H1 (cell line): ENCODE data around the gene DAND5. TPM values are rescaled to one million over a fixed set of nuclear protein-coding genes. Genes with fewer than 3 reads are reported as not detected.
A peak's percentile ranks its signal among the peaks of the same experiment; 100 is the strongest.

Source experiments
- CTCF ChIA-PET: fragments of 300-600 bp; sonication (Branson Sonifier 250); formaldehyde crosslinking; loops from one replicate; lab custom pipeline; 2021; ENCODE audit not compliant: partially characterized antibody; lab: Charles Lee
- POLR2A ChIA-PET: fragments of 300-600 bp; sonication (Branson Sonifier 250); formaldehyde crosslinking; loops from one replicate; lab custom pipeline; 2021; ENCODE audit warnings: inconsistent platforms; ENCODE audit not compliant: partially characterized antibody; lab: Charles Lee
- DNase-seq, 2 experiments: peaks; one replicate each; pipeline versions ENCODE4 v3.0.0 to v3.0.0-alpha.2; 2010 to 2022; ENCODE audit warnings: low spot score in 2 of 2, low read depth in 1 of 2, mixed read lengths in 1 of 2
- FAIRE-seq: peaks from 2 replicates; lab custom pipeline; 2011; peaks lifted over from hg19 to GRCh38; lab: Jason Lieb, UNC
- H2AFZ ChIP-seq: 2 replicates; pipeline ENCODE4 v1.8.1; 2012; ENCODE audit warnings: low read length, inconsistent platforms
- H2AK5ac ChIP-seq: 2 replicates; pipeline ENCODE4 v1.6.1; 2013; ENCODE audit warnings: low read depth, low read length
- H2BK120ac ChIP-seq: replicated peaks from 2 replicates; pipeline ENCODE3; 2013; ENCODE audit warnings: low read depth, low read length, inconsistent platforms
- H2BK12ac ChIP-seq: 2 replicates; pipeline ENCODE4 v1.6.1; 2013; ENCODE audit warnings: low read depth, low read length
- H2BK15ac ChIP-seq: 2 replicates; pipeline ENCODE4 v1.6.1; 2013; ENCODE audit warnings: low read length
- H2BK20ac ChIP-seq: 2 replicates; pipeline ENCODE4 v1.6.1; 2013; ENCODE audit warnings: low read length
- H2BK5ac ChIP-seq: 2 replicates; pipeline ENCODE4 v1.6.1; 2013; ENCODE audit warnings: low read depth, low read length
- H3K14ac ChIP-seq: 2 replicates; pipeline ENCODE4 v1.6.1; 2013; ENCODE audit warnings: inconsistent platforms; ENCODE audit not compliant: insufficient read length
- H3K18ac ChIP-seq: 2 replicates; pipeline ENCODE4 v1.6.1; 2013; ENCODE audit warnings: low read length; ENCODE audit errors: extremely low read depth
- H3K23ac ChIP-seq: 2 replicates; pipeline ENCODE4 v1.6.1; 2013; ENCODE audit warnings: inconsistent platforms; ENCODE audit not compliant: insufficient read length
- H3K23me2 ChIP-seq: 2 replicates; pipeline ENCODE4 v1.6.1; 2013; ENCODE audit warnings: low read depth, low read length
- H3K27ac ChIP-seq: 2 replicates; pipeline ENCODE4 v1.6.1; 2011; ENCODE audit warnings: low read depth, low read length, inconsistent platforms
- H3K27me3 ChIP-seq, 4 experiments: replicated peaks in 1 of 4; 1 replicate in 1 of 4; 2 replicates in 3 of 4; pipeline versions ENCODE4 v1.6.1 to v1.8.1; 2011 to 2013; ENCODE audit warnings: low read length in 3 of 4, mild to moderate bottlenecking in 3 of 4, inconsistent platforms in 2 of 4, mixed read lengths in 2 of 4, moderate library complexity in 1 of 4; ENCODE audit not compliant: control insufficient read depth in 3 of 4, insufficient read depth in 3 of 4; ENCODE audit errors: extremely low read depth in 1 of 4
- H3K36me3 ChIP-seq, 4 experiments: 2 replicates each; pipeline versions ENCODE4 v1.6.1 to v1.8.1; 2011 to 2013; ENCODE audit warnings: mild to moderate bottlenecking in 4 of 4, low read length in 3 of 4, moderate library complexity in 2 of 4, control low read depth in 1 of 4, inconsistent platforms in 1 of 4; ENCODE audit not compliant: insufficient read depth in 4 of 4, control insufficient read depth in 2 of 4
- H3K4ac ChIP-seq: replicated peaks from 2 replicates; pipeline ENCODE3; 2013; ENCODE audit warnings: low read length, low read depth, mixed read lengths, inconsistent platforms; ENCODE audit not compliant: insufficient read length
- H3K4me1 ChIP-seq, 4 experiments: replicated peaks in 1 of 4; 1 replicate in 1 of 4; 2 replicates in 3 of 4; pipeline versions ENCODE4 v1.6.1 to v1.8.1; 2011 to 2013; ENCODE audit warnings: low read length in 3 of 4, inconsistent platforms in 2 of 4, mixed read lengths in 1 of 4; ENCODE audit not compliant: insufficient read depth in 4 of 4, control insufficient read depth in 3 of 4
- H3K4me2 ChIP-seq, 2 experiments: 2 replicates each; pipeline versions ENCODE4 v1.6.1 to v1.8.1; 2011 to 2013; ENCODE audit warnings: low read depth in 2 of 2, low read length in 2 of 2, control low read depth in 1 of 2, inconsistent platforms in 1 of 2, mild to moderate bottlenecking in 1 of 2; ENCODE audit not compliant: insufficient read depth in 1 of 2
- H3K4me3 ChIP-seq, 4 experiments: fragments of 200-600, 300-600 bp in 1 of 4; sonication (generic), shearing (Covaris generic), sonication (Bioruptor Twin) in 1 of 4; 2 replicates each; pipeline versions ENCODE4 v1.5.1 to v1.8.1; 2011 to 2016; ENCODE audit warnings: low read length in 4 of 4, low read depth in 3 of 4, control low read depth in 2 of 4, inconsistent platforms in 2 of 4, mild to moderate bottlenecking in 2 of 4, mixed read lengths in 1 of 4, moderate library complexity in 1 of 4; ENCODE audit not compliant: insufficient read depth in 2 of 4; ENCODE audit errors: extremely low read depth in 1 of 4
- H3K56ac ChIP-seq: replicated peaks from 2 replicates; pipeline ENCODE3; 2013; ENCODE audit warnings: low read depth, mild to moderate bottlenecking, mixed read lengths, low read length, inconsistent platforms; ENCODE audit not compliant: insufficient read length
- H3K79me1 ChIP-seq: 2 replicates; pipeline ENCODE4 v1.6.1; 2013; ENCODE audit warnings: low read depth, low read length, control low read depth
- H3K79me2 ChIP-seq, 2 experiments: 2 replicates each; pipeline versions ENCODE4 v1.6.1 to v1.8.1; 2012 to 2013; ENCODE audit warnings: low read length in 2 of 2, mild to moderate bottlenecking in 2 of 2, inconsistent platforms in 1 of 2; ENCODE audit not compliant: insufficient read depth in 2 of 2, control insufficient read depth in 1 of 2
- H3K9ac ChIP-seq, 4 experiments: replicated peaks in 1 of 4; 1 replicate in 1 of 4; 2 replicates in 3 of 4; pipeline versions ENCODE4 v1.6.1 to v1.8.1; 2011 to 2013; ENCODE audit warnings: low read depth in 3 of 4, low read length in 3 of 4, control low read depth in 2 of 4, mild to moderate bottlenecking in 2 of 4, moderate library complexity in 2 of 4, inconsistent platforms in 1 of 4; ENCODE audit errors: extremely low read depth in 1 of 4
- H3K9me3 ChIP-seq, 2 experiments: 2 replicates each; pipeline versions ENCODE4 v1.6.1 to v1.8.1; 2012 to 2013; ENCODE audit warnings: mild to moderate bottlenecking in 2 of 2, moderate library complexity in 2 of 2, control low read depth in 1 of 2, inconsistent platforms in 1 of 2, low read depth in 1 of 2, low read length in 1 of 2, mixed read lengths in 1 of 2; ENCODE audit not compliant: insufficient read depth in 2 of 2
- H4K20me1 ChIP-seq, 2 experiments: replicated peaks in 1 of 2; 2 replicates each; pipeline versions ENCODE3 to v1.8.1; 2011 to 2013; ENCODE audit warnings: inconsistent platforms in 2 of 2, low read length in 2 of 2, mild to moderate bottlenecking in 1 of 2; ENCODE audit not compliant: insufficient read depth in 2 of 2, control insufficient read depth in 1 of 2
- H4K5ac ChIP-seq: 2 replicates; pipeline ENCODE4 v1.6.1; 2013; ENCODE audit warnings: low read length, low read depth, mixed read lengths, inconsistent platforms; ENCODE audit not compliant: insufficient read length
- H4K8ac ChIP-seq: 2 replicates; pipeline ENCODE4 v1.8.0; 2013; ENCODE audit warnings: mild to moderate bottlenecking, moderate library complexity, low read length, inconsistent platforms; ENCODE audit not compliant: insufficient read depth; ENCODE audit errors: extremely low read depth
- H4K91ac ChIP-seq: replicated peaks from 2 replicates; pipeline ENCODE3; 2013; ENCODE audit warnings: low read length, mixed read lengths, inconsistent platforms; ENCODE audit not compliant: insufficient read length
- POLR2A ChIP-seq, 2 experiments: IDR thresholded peaks; 1 replicate in 1 of 2; 2 replicates in 1 of 2; pipeline ENCODE4 v1.6.1; 2011; ENCODE audit warnings: low read depth in 2 of 2, low read length in 2 of 2, mild to moderate bottlenecking in 2 of 2; ENCODE audit errors: control extremely low read depth in 1 of 2
- POLR2AphosphoS5 ChIP-seq: IDR thresholded peaks from 2 replicates; pipeline ENCODE4 v1.6.1; 2011; ENCODE audit warnings: low read depth, low read length
- SIN3A ChIP-seq, 2 experiments: IDR thresholded peaks in 1 of 2; conservative IDR thresholded peaks in 1 of 2; 2 replicates each; pipeline ENCODE4 v1.6.1; 2011 to 2012; ENCODE audit warnings: low read length in 2 of 2, improper control_type of control experiment in 1 of 2, low read depth in 1 of 2, mild to moderate bottlenecking in 1 of 2
- TCF12 ChIP-seq: IDR thresholded peaks from 2 replicates; pipeline ENCODE4 v1.6.1; 2011; ENCODE audit warnings: low read depth, mild to moderate bottlenecking, low read length
- WGBS, 2 experiments: shearing (Covaris generic) in 1 of 2; methylation state at CpG; one replicate each; pipeline versions ENCODE4 v1.1.6 to v1.1.7; 2013 to 2015; ENCODE audit warnings: low lambda C conversion rate in 2 of 2, mixed read lengths in 2 of 2, inconsistent platforms in 1 of 2, low coverage in 1 of 2, missing lambda C conversion rate in 1 of 2; ENCODE audit not compliant: insufficient replicate concordance in 2 of 2, insufficient coverage in 1 of 2, insufficient read length in 1 of 2; ENCODE audit errors: extremely low coverage in 1 of 2, missing lambda C conversion rate in 1 of 2; 5-methylcytosine and 5-hydroxymethylcytosine counted together
- polyA plus RNA-seq, 7 experiments: library from polyadenylated mRNA; depleted of rRNA in 3 of 7; stranded (reverse) in 5 of 7; unstranded in 2 of 7; fragments of >200 nt in 5 of 7; fragments of 200-250 nt in 2 of 7; gene quantifications; 1 replicate in 5 of 7; 2 replicates in 1 of 7; 4 replicates in 1 of 7; pipeline versions ENCODE4 v1.2.1 to v1.2.3, GENCODE V29; 2011 to 2013; ENCODE audit warnings: missing spikeins in 2 of 7, mixed read lengths in 2 of 7
- total RNA-seq: library from RNA; stranded (reverse); fragmentation: NEBNext Ultra II Directional; extraction: Animal tissue kit (Norgen Biotek cat#: 25700); gene quantifications from 2 replicates; pipeline ENCODE4 v1.2.1, GENCODE V29; 2021
- TF ChIP-seq, protein P1 (sequence below), 3 experiments: IDR thresholded peaks; 1 replicate in 2 of 3; 2 replicates in 1 of 3; pipeline versions ENCODE4 v1.5.1 to v1.6.1; 2011; ENCODE audit warnings: low read length in 3 of 3, mild to moderate bottlenecking in 3 of 3, inconsistent platforms in 2 of 3, low read depth in 1 of 3, moderate library complexity in 1 of 3; ENCODE audit not compliant: insufficient read depth in 1 of 3; ENCODE audit errors: control extremely low read depth in 1 of 3

DAND5 gene
- total and polyA plus RNA-seq, 2 of the 8 experiments (the other 6 are each of a cell fraction or from before 2014, with no cell fraction given): 0.14 to 0.17 TPM

DNA sequence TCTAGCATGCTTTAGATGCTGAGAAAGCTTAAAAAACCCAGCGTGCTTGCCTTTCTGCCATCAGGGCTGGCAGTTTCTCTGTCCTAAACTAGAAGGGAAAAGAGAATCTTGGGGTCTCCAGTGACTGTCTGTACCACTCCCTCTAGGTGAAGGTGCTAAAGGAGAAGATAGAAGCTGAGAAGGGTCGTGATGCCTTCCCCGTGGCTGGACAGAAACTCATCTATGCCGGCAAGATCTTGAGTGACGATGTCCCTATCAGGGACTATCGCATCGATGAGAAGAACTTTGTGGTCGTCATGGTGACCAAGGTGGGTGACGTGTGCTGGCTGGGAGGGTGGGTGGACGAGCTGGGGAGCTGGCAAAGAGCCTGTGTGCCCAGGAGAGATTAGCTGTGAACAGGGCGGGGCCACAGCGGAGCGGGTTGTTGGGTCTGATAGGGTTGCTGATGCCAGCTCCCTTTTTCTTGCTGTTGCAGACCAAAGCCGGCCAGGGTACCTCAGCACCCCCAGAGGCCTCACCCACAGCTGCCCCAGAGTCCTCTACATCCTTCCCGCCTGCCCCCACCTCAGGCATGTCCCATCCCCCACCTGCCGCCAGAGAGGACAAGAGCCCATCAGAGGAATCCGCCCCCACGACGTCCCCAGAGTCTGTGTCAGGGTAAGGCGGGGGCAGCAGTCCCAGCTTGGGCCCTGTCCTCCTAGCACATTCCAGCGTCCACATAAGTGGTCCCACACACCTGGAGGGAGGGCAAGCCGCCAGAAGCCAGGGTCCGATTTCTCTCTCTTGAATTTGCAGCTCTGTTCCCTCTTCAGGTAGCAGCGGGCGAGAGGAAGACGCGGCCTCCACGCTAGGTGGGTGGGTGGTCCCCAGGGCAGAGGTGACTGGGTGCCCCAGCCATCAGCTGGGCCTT lies 21.4 kb upstream of the DAND5 start:
- POLR2A ChIA-PET: interaction anchor here (1.0 to 4.0 kb wide), 11 partner anchors 7 to 63 kb away, joined by 3 to 43 read pairs (median 4); partner anchors contain the start of genes CALR, FARSA, GADD45GIP1 and GCDH
- Histone ChIP-seq H2AFZ (no peak overlapping the region), H3K4ac (no peak overlapping the region), H3K79me2 (peaks cover 0 to 19% of the 10 kb centered on the region in 2 experiments; a peak in 2 of 4 replicates), H3K27ac (no peak overlapping the region), H4K20me1 (peaks cover 5 to 9% of the 10 kb centered on the region in 2 experiments), H2BK15ac (no peak overlapping the region), H2BK5ac (peak overlapping the region; percentile 58; the same call in 1 of the 2 replicates), H3K79me1 (peaks cover 2% of the 10 kb centered on the region; the same call in 1 of the 2 replicates), H3K4me3 (0 out of 8 replicates have a peak overlapping the region, but pooled peaks of 1 of the 4 experiments have one; percentile 89), H3K4me1 (peaks cover 0 to 3% (median under 1%) of the 10 kb centered on the region in 4 experiments; a peak in 1 of 7 replicates), H2BK12ac (no peak overlapping the region), H2AK5ac (no peak overlapping the region), H3K14ac (no peak overlapping the region), H3K4me2 (peak overlapping the region in 1 of 2 experiments; percentile 80; a peak in 1 of 4 replicates), H3K18ac (no peak overlapping the region), H3K36me3 (peaks cover 25 to 65% (median 39%) of the 10 kb centered on the region in 4 experiments), H3K23ac (no peak overlapping the region), H3K27me3 (no peaks in the 10 kb centered on the region), H3K23me2 (no peaks in the 10 kb centered on the region), H3K9ac (0 out of 7 replicates have a peak overlapping the region, but pooled peaks of 2 of the 4 experiments have one; percentile 6 to 22), H3K56ac (no peak overlapping the region), H4K91ac (no peak overlapping the region), H3K9me3 (no peaks in the 10 kb centered on the region), H2BK20ac (no peak overlapping the region), H2BK120ac (no peak overlapping the region), H4K5ac (no peak overlapping the region), H4K8ac (no peak overlapping the region)
- TF ChIP-seq, protein P1, sequence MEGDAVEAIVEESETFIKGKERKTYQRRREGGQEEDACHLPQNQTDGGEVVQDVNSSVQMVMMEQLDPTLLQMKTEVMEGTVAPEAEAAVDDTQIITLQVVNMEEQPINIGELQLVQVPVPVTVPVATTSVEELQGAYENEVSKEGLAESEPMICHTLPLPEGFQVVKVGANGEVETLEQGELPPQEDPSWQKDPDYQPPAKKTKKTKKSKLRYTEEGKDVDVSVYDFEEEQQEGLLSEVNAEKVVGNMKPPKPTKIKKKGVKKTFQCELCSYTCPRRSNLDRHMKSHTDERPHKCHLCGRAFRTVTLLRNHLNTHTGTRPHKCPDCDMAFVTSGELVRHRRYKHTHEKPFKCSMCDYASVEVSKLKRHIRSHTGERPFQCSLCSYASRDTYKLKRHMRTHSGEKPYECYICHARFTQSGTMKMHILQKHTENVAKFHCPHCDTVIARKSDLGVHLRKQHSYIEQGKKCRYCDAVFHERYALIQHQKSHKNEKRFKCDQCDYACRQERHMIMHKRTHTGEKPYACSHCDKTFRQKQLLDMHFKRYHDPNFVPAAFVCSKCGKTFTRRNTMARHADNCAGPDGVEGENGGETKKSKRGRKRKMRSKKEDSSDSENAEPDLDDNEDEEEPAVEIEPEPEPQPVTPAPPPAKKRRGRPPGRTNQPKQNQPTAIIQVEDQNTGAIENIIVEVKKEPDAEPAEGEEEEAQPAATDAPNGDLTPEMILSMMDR (IDR thresholded peaks at IDR 0.05; ENCODE audit: control extremely low read depth in 1 of 3, insufficient read depth in 1 of 3, low read depth in 1 of 3, low read length in 3 of 3): no peak
- no peak for TF ChIP-seq TCF12
- TF ChIP-seq SIN3A (conservative IDR thresholded peaks at IDR 0.05 in 1 of 2, IDR thresholded peaks at IDR 0.05 in 1 of 2; ENCODE audit: low read depth in 1 of 2, low read length in 2 of 2): no peak
- TF ChIP-seq POLR2AphosphoS5: 0 out of 2 replicates have a peak, but pooled peaks have one; percentile 27
- peak in 1 of 2 experiments; percentile 25; a peak in 1 of 3 replicates for TF ChIP-seq POLR2A (IDR thresholded peaks at IDR 0.05; ENCODE audit: control extremely low read depth in 1 of 2, low read depth in 2 of 2, low read length in 2 of 2)
- WGBS, 2 experiments: 90% methylated on average over 27 of the region's 28 CpGs; no CpG with 5 or more reads in 1 of the 2 experiments
- FAIRE-seq (no peak), DNase-seq (no peak)
- CTCF ChIA-PET: interaction anchor here (2.2 to 3.1 kb wide), 2 partner anchors 18 to 29 kb away, joined by 5 to 18 read pairs; no protein-coding TSS in a partner anchor
